ENCODE results near the gene PRCP. TPM values are rescaled to one million over a fixed set of nuclear protein-coding genes. Genes with fewer than 3 reads are reported as not detected.

PRCP gene
- total and polyA plus RNA-seq, 4 donors = 143 to 198 (median 174) TPM

GRCh38 chr11:82786001-82786400, 114.2 kb downstream of the PRCP start:
- no peak overlapping the region for H3K4me3 ChIP-seq (ENCODE audit: low read depth, low read length)
- H3K9me3 ChIP-seq (ENCODE audit: control insufficient read depth, insufficient read depth, low read length) = peaks cover 1% of the 10 kb centered on the region
- no peaks in the 10 kb centered on the region for H3K36me3 ChIP-seq (ENCODE audit: control insufficient read depth, insufficient read depth, low read length)
- WGBS (ENCODE audit: insufficient coverage) = 100% methylated on average over 1 of the region's 2 CpGs
- H3K27ac ChIP-seq (ENCODE audit: low read depth, low read length) = no peak overlapping the region
- peaks cover 2% of the 10 kb centered on the region for H3K4me1 ChIP-seq (ENCODE audit: control insufficient read depth, insufficient read depth, low read length)
- H3K27me3 ChIP-seq (ENCODE audit: control insufficient read depth, insufficient read depth, low read length) = no peaks in the 10 kb centered on the region
- no peak for DNase-seq (ENCODE audit: low read depth in 4 of 6, low spot score in 6 of 6)

DNA sequence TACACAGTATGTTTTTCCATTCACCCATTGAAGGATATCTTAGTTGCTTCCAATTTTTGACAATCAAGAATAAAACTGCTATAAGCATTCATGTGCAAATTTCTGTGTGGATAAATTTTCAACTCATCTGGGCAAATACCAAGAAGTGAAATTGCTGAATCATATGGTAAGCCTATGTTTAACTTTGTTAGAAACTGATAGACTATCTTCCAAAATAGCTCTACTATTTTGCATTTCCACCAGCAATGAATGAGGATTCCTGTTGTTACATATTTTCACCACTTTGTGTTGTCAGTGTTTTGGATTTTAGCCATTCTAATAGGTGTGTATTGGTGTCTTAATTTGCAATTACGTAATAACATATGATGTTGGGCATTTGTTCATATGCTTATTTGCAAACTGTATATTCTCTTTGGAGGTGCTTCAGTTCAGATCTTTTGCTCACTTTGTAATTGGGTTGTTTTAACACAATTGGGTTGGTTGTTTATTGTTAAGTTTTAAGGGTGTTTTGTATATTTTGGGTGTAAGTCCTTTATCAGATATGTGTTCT, 117.3 kb downstream of the PRCP start:
- no peak overlapping the region for H3K27ac ChIP-seq (ENCODE audit: low read depth, low read length)
- no peaks in the 10 kb centered on the region for H3K4me1 ChIP-seq (ENCODE audit: control insufficient read depth, insufficient read depth, low read length)
- peaks cover 1% of the 10 kb centered on the region for H3K9me3 ChIP-seq (ENCODE audit: control insufficient read depth, insufficient read depth, low read length)
- no CpG with 5 or more reads among the region's 1 CpG for WGBS (ENCODE audit: insufficient coverage)
- H3K4me3 ChIP-seq (ENCODE audit: low read depth, low read length) = no peak overlapping the region
- no peaks in the 10 kb centered on the region for H3K36me3 ChIP-seq (ENCODE audit: control insufficient read depth, insufficient read depth, low read length)
- no peak for DNase-seq (ENCODE audit: low read depth in 4 of 6, low spot score in 6 of 6)
- no peaks in the 10 kb centered on the region for H3K27me3 ChIP-seq (ENCODE audit: control insufficient read depth, insufficient read depth, low read length)

DNA sequence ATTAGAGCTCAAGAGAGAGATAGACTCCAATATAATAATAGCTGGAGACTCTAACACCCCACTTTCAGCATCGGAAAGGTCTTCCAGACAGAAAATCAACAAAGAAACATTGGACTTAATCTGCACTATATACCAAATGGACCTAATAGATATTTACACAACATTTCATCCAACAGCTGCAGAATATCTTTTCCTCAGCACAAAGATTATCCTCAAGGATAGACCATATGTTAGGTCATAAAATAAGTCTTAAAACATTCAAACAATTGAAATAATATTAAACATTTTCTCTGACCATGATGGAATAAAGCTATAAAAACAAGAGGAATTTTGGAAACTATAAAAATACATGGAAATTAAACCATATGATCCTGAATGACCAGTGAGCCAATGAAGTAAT, 121.5 kb downstream of the PRCP start:
- DNase-seq (ENCODE audit: low read depth in 4 of 6, low spot score in 6 of 6) = no peak
- H3K27ac ChIP-seq (ENCODE audit: low read depth, low read length) = no peak overlapping the region
- 100% methylated on average over 1 of the region's 1 CpG for WGBS (ENCODE audit: insufficient coverage)
- no peaks in the 10 kb centered on the region for H3K36me3 ChIP-seq (ENCODE audit: control insufficient read depth, insufficient read depth, low read length)
- no peaks in the 10 kb centered on the region for H3K4me1 ChIP-seq (ENCODE audit: control insufficient read depth, insufficient read depth, low read length)
- no peaks in the 10 kb centered on the region for H3K27me3 ChIP-seq (ENCODE audit: control insufficient read depth, insufficient read depth, low read length)
- H3K4me3 ChIP-seq (ENCODE audit: low read depth, low read length) = no peak overlapping the region
- peaks cover 8% of the 10 kb centered on the region for H3K9me3 ChIP-seq (ENCODE audit: control insufficient read depth, insufficient read depth, low read length)

- no peak for DNase-seq (ENCODE audit: low read depth in 4 of 6, low spot score in 6 of 6)
- 100% methylated on average over 2 of the region's 2 CpGs for WGBS (ENCODE audit: insufficient coverage)
These were observed 123.9 kb downstream of the PRCP start for GRCh38 chr11:82776377-82776776.

GRCh38 chr11:82775736-82776346, 124.4 kb downstream of the PRCP start:
- DNase-seq (ENCODE audit: low read depth in 4 of 6, low spot score in 6 of 6) = no peak
- Histone ChIP-seq H3K4me3 (ENCODE audit: low read depth, low read length) (no peak overlapping the region), H3K27me3 (ENCODE audit: control insufficient read depth, insufficient read depth, low read length) (no peaks in the 10 kb centered on the region), H3K36me3 (ENCODE audit: control insufficient read depth, insufficient read depth, low read length) (no peaks in the 10 kb centered on the region), H3K9me3 (ENCODE audit: control insufficient read depth, insufficient read depth, low read length) (peaks cover 6% of the 10 kb centered on the region), H3K27ac (ENCODE audit: low read depth, low read length) (no peak overlapping the region), H3K4me1 (ENCODE audit: control insufficient read depth, insufficient read depth, low read length) (no peaks in the 10 kb centered on the region)
- 20% methylated on average over 2 of the region's 3 CpGs for WGBS (ENCODE audit: insufficient coverage)

More at GRCh38 chr11:82776377-82776776, 123.9 kb downstream of the PRCP start:
- Histone ChIP-seq H3K9me3 (ENCODE audit: control insufficient read depth, insufficient read depth, low read length) (peaks cover 6% of the 10 kb centered on the region), H3K27me3 (ENCODE audit: control insufficient read depth, insufficient read depth, low read length) (no peaks in the 10 kb centered on the region), H3K36me3 (ENCODE audit: control insufficient read depth, insufficient read depth, low read length) (no peaks in the 10 kb centered on the region), H3K27ac (ENCODE audit: low read depth, low read length) (no peak overlapping the region), H3K4me3 (ENCODE audit: low read depth, low read length) (no peak overlapping the region), H3K4me1 (ENCODE audit: control insufficient read depth, insufficient read depth, low read length) (no peaks in the 10 kb centered on the region)

GRCh38 chr11:82775218-82775617, 125.0 kb downstream of the PRCP start:
- no peaks in the 10 kb centered on the region for H3K36me3 ChIP-seq (ENCODE audit: control insufficient read depth, insufficient read depth, low read length)
- no peak overlapping the region for H3K4me3 ChIP-seq (ENCODE audit: low read depth, low read length)
- WGBS (ENCODE audit: insufficient coverage) = no CpG with 5 or more reads among the region's 1 CpG
- no peaks in the 10 kb centered on the region for H3K27me3 ChIP-seq (ENCODE audit: control insufficient read depth, insufficient read depth, low read length)
- DNase-seq (ENCODE audit: low read depth in 4 of 6, low spot score in 6 of 6) = no peak
- no peaks in the 10 kb centered on the region for H3K4me1 ChIP-seq (ENCODE audit: control insufficient read depth, insufficient read depth, low read length)
- peaks cover 6% of the 10 kb centered on the region for H3K9me3 ChIP-seq (ENCODE audit: control insufficient read depth, insufficient read depth, low read length)
- no peak overlapping the region for H3K27ac ChIP-seq (ENCODE audit: low read depth, low read length)

Other genes with a start within 250 kb of the PRCP start
- gene FAM181B, start 166.6 kb downstream of the PRCP start, total RNA-seq = 10 to 100 TPM; 24.4 to 25.8 TPM
- 10 to 100 TPM; 51.4 to 64.7 TPM for gene FAM181B, start 166.6 kb downstream of the PRCP start, polyA plus RNA-seq (ENCODE audit: insufficient read length in 2 of 2)
- 1 to 10 TPM; 3.8 to 4.5 TPM for gene DDIAS, start 1.3 kb upstream of the PRCP start, total RNA-seq
- gene DDIAS, start 1.3 kb upstream of the PRCP start, polyA plus RNA-seq (ENCODE audit: insufficient read length in 2 of 2) = 1 to 10 TPM; 2.7 to 5.0 TPM
- gene RAB30, start 171.5 kb upstream of the PRCP start, total RNA-seq = 10 to 100 TPM; 44.4 to 69.8 TPM
- gene RAB30, start 171.5 kb upstream of the PRCP start, polyA plus RNA-seq (ENCODE audit: insufficient read length in 2 of 2) = 10 to 100 TPM; 24.3 to 36.4 TPM